IMR-90 (cell line): ENCODE data around the gene GNAI3. TPM values are rescaled to one million over a fixed set of nuclear protein-coding genes. Genes with fewer than 3 reads are reported as not detected.

Experiments used
- ATAC-seq: fragments of 200-7000 bp; cut with Tn5 transposase; 2 replicates; pipeline ENCODE4 v1.9.1; 2020; ENCODE audit warnings: low read depth, mild to moderate bottlenecking, moderate library complexity
- BruUV-seq: library from RNA; stranded (reverse); fragments of 400-500 nt; replicated peaks from 2 replicates; lab custom pipeline; 2021; lab: Mats Ljungman, UMichigan
- CTCF ChIA-PET: fragments of 300-600 bp; formaldehyde crosslinking; extraction: SDS; loops from one replicate; lab custom pipeline; 2021; ENCODE audit warnings: antibody characterized with exemption; lab: Yijun Ruan, JAX
- POLR2A ChIA-PET: fragments of 300-600 bp; sonication (Branson Sonifier 250); formaldehyde crosslinking; loops from one replicate; lab custom pipeline; 2022; ENCODE audit warnings: antibody characterized with exemption; ENCODE audit not compliant: unreplicated experiment; lab: Charles Lee
- DNase-seq: peaks from one replicate; pipeline ENCODE4 v3.0.0; 2013
- H2AFZ ChIP-seq: replicated peaks from 2 replicates; pipeline ENCODE3; 2013; ENCODE audit warnings: low read length, mild to moderate bottlenecking; ENCODE audit not compliant: poor library complexity
- H2AK5ac ChIP-seq: 2 replicates; pipeline ENCODE4 v1.6.1; 2013; ENCODE audit warnings: low read depth, low read length, inconsistent platforms
- H2AK9ac ChIP-seq: replicated peaks from 2 replicates; pipeline ENCODE3; 2013; ENCODE audit warnings: mild to moderate bottlenecking, low read depth, low read length, moderate library complexity; ENCODE audit not compliant: poor library complexity
- H2BK120ac ChIP-seq: 2 replicates; pipeline ENCODE4 v1.6.1; 2013; ENCODE audit warnings: low read depth, low read length, inconsistent platforms
- H2BK15ac ChIP-seq: 3 replicates; pipeline ENCODE4 v1.6.1; 2013; ENCODE audit warnings: low read depth, low read length, inconsistent platforms
- H2BK20ac ChIP-seq: 2 replicates; pipeline ENCODE4 v1.6.1; 2013; ENCODE audit warnings: low read depth, mild to moderate bottlenecking, inconsistent platforms, low read length, moderate library complexity
- H2BK5ac ChIP-seq: 2 replicates; pipeline ENCODE4 v1.6.1; 2013; ENCODE audit warnings: mild to moderate bottlenecking, low read depth, low read length, inconsistent platforms; ENCODE audit not compliant: poor library complexity, severe bottlenecking
- H3K14ac ChIP-seq: replicated peaks from 2 replicates; pipeline ENCODE4 v1.6.1; 2013; ENCODE audit warnings: low read depth, low read length, inconsistent platforms
- H3K18ac ChIP-seq: 2 replicates; pipeline ENCODE4 v1.6.1; 2013; ENCODE audit warnings: low read depth, low read length, control low read depth
- H3K23ac ChIP-seq: 2 replicates; pipeline ENCODE4 v1.6.1; 2013; ENCODE audit warnings: low read depth, low read length, inconsistent platforms
- H3K27ac ChIP-seq: 2 replicates; pipeline ENCODE4 v1.5.1; 2013; ENCODE audit warnings: mild to moderate bottlenecking, control low read depth, low read length; ENCODE audit not compliant: insufficient read depth
- H3K27me3 ChIP-seq: 2 replicates; pipeline ENCODE4 v1.6.1; 2013; ENCODE audit warnings: low read length; ENCODE audit not compliant: control insufficient read depth, insufficient read depth
- H3K36me3 ChIP-seq: 2 replicates; pipeline ENCODE4 v1.6.1; 2013; ENCODE audit warnings: low read length, mixed read lengths; ENCODE audit not compliant: control insufficient read depth, insufficient read depth
- H3K4ac ChIP-seq: 2 replicates; pipeline ENCODE4 v1.6.1; 2013; ENCODE audit warnings: low read depth, low read length, inconsistent platforms
- H3K4me1 ChIP-seq: 2 replicates; pipeline ENCODE4 v1.6.1; 2013; ENCODE audit warnings: low read length, mixed read lengths; ENCODE audit not compliant: control insufficient read depth, insufficient read depth
- H3K4me2 ChIP-seq: 2 replicates; pipeline ENCODE4 v1.6.1; 2013; ENCODE audit warnings: low read depth, mild to moderate bottlenecking, control low read depth, low read length, moderate library complexity
- H3K4me3 ChIP-seq: 2 replicates; pipeline ENCODE4 v1.5.1; 2013; ENCODE audit warnings: low read depth, mild to moderate bottlenecking, control low read depth, low read length, moderate library complexity; ENCODE audit not compliant: insufficient read depth
- H3K56ac ChIP-seq: 2 replicates; pipeline ENCODE4 v1.6.1; 2013; ENCODE audit warnings: low read length, inconsistent platforms; ENCODE audit not compliant: insufficient read depth; ENCODE audit errors: extremely low read depth
- H3K79me1 ChIP-seq, 2 experiments: 2 replicates each; pipeline ENCODE4 v1.6.1; 2013; ENCODE audit warnings: low read length in 2 of 2, inconsistent platforms in 1 of 2, low read depth in 1 of 2
- H3K9ac ChIP-seq: 2 replicates; pipeline ENCODE4 v1.6.1; 2013; ENCODE audit warnings: low read depth, low read length, control low read depth
- H3K9me1 ChIP-seq: 2 replicates; pipeline ENCODE4 v1.6.1; 2013; ENCODE audit warnings: low read length, inconsistent platforms; ENCODE audit not compliant: insufficient read depth
- H3K9me3 ChIP-seq: 2 replicates; pipeline ENCODE4 v1.6.1; 2013; ENCODE audit warnings: low read length; ENCODE audit not compliant: control insufficient read depth, insufficient read depth
- H4K20me1 ChIP-seq: 2 replicates; pipeline ENCODE4 v1.6.1; 2013; ENCODE audit warnings: low read length, inconsistent platforms; ENCODE audit not compliant: insufficient read depth
- H4K5ac ChIP-seq: 2 replicates; pipeline ENCODE4 v1.6.1; 2013; ENCODE audit warnings: mild to moderate bottlenecking, low read depth, low read length, control low read depth
- H4K8ac ChIP-seq, 2 experiments: 2 replicates each; pipeline ENCODE4 v1.6.1; 2013; ENCODE audit warnings: low read depth in 2 of 2, low read length in 2 of 2, control low read depth in 1 of 2, inconsistent platforms in 1 of 2
- H4K91ac ChIP-seq: 2 replicates; pipeline ENCODE4 v1.6.1; 2013; ENCODE audit warnings: low read depth, low read length, inconsistent platforms; ENCODE audit not compliant: insufficient read depth
- BHLHE40 ChIP-seq: fragments of 150-350 bp; IDR thresholded peaks from 2 replicates; pipeline ENCODE4 v1.6.1; 2016; ENCODE audit warnings: mild to moderate bottlenecking, low read depth, low read length
- CEBPB ChIP-seq: IDR thresholded peaks from 2 replicates; pipeline ENCODE4 v1.6.1; 2012; ENCODE audit warnings: low read depth, low read length, improper control_type of control experiment
- CHD1 ChIP-seq: IDR thresholded peaks from 2 replicates; pipeline ENCODE4 v1.6.1; 2012; ENCODE audit warnings: low read depth, low read length, improper control_type of control experiment
- CTCF ChIP-seq: conservative IDR thresholded peaks from 2 replicates; pipeline ENCODE4 v1.5.1; 2012; ENCODE audit warnings: mild to moderate bottlenecking, low read depth, low read length, improper control_type of control experiment
- ELK1 ChIP-seq: fragments of 150-350 bp; IDR thresholded peaks from 2 replicates; pipeline ENCODE4 v1.6.1; 2016; ENCODE audit warnings: low read depth, mild to moderate bottlenecking, low read length, moderate library complexity, borderline replicate concordance
- FOS ChIP-seq: fragments of 150-350 bp; IDR thresholded peaks from 2 replicates; pipeline ENCODE4 v1.6.1; 2016; ENCODE audit warnings: low read depth, low read length
- MAFK ChIP-seq: IDR thresholded peaks from 2 replicates; pipeline ENCODE4 v1.6.1; 2012; ENCODE audit warnings: low read depth, low read length, improper control_type of control experiment
- MAZ ChIP-seq: IDR thresholded peaks from 2 replicates; pipeline ENCODE4 v1.6.1; 2012; ENCODE audit warnings: low read depth, mild to moderate bottlenecking, low read length, improper control_type of control experiment, moderate library complexity, borderline replicate concordance
- MXI1 ChIP-seq: IDR thresholded peaks from 2 replicates; pipeline ENCODE4 v1.6.1; 2012; ENCODE audit warnings: low read depth, mild to moderate bottlenecking, low read length, moderate library complexity, borderline replicate concordance
- NFE2L2 ChIP-seq: fragments of 150-350 bp; IDR thresholded peaks from 2 replicates; pipeline ENCODE4 v1.6.1; 2016; ENCODE audit warnings: low read depth, mild to moderate bottlenecking, low read length
- POLR2A ChIP-seq: IDR thresholded peaks from 2 replicates; pipeline ENCODE4 v1.6.1; 2012; ENCODE audit warnings: mild to moderate bottlenecking, low read depth, low read length
- RAD21 ChIP-seq: IDR thresholded peaks from 2 replicates; pipeline ENCODE4 v1.6.1; 2012; ENCODE audit warnings: low read length, improper control_type of control experiment
- RCOR1 ChIP-seq: IDR thresholded peaks from 2 replicates; pipeline ENCODE4 v1.6.1; 2012; ENCODE audit warnings: mild to moderate bottlenecking, low read length, improper control_type of control experiment; ENCODE audit not compliant: insufficient replicate concordance
- RFX5 ChIP-seq: IDR thresholded peaks from 2 replicates; pipeline ENCODE4 v1.8.0; 2012; ENCODE audit warnings: low read depth, mild to moderate bottlenecking, low read length, moderate library complexity
- SMC3 ChIP-seq: fragments of 150-350 bp; IDR thresholded peaks from 2 replicates; pipeline ENCODE4 v1.6.1; 2016; ENCODE audit warnings: low read depth, mild to moderate bottlenecking, antibody characterized with exemption, low read length, moderate library complexity
- USF2 ChIP-seq: fragments of 150-350 bp; IDR thresholded peaks from 2 replicates; pipeline ENCODE4 v1.6.1; 2017; ENCODE audit warnings: mild to moderate bottlenecking, antibody characterized with exemption, low read length, low read depth
- WGBS, 2 experiments: methylation state at CpG; one replicate each; pipeline versions ENCODE4 v1.1.5 to v1.1.7; 2013; ENCODE audit warnings: missing lambda C conversion rate in 2 of 2; ENCODE audit not compliant: insufficient read length in 1 of 2; ENCODE audit errors: extremely low coverage in 2 of 2; 5-methylcytosine and 5-hydroxymethylcytosine counted together
- dilution Hi-C: fragments of 300-500 bp; cut with HindIII; formaldehyde crosslinking; loops from one replicate; pipeline ENCODE4 v1.14.3; 2018; ENCODE audit warnings: low sequenced_read_pairs; ENCODE audit not compliant: unreplicated experiment
- in situ Hi-C: fragments of 300-500 bp; cut with MboI; formaldehyde crosslinking; loops from 3 replicates; pipeline ENCODE4 v1.14.3; 2019; ENCODE audit warnings: low sequenced_read_pairs, inconsistent platforms, mixed read lengths
- intact Hi-C: fragments of 100-400 bp; cut with micrococcal nuclease; formaldehyde crosslinking; loops from 2 replicates; pipeline ENCODE4 v1.10.0; 2022
- polyA plus RNA-seq, 3 experiments: library from polyadenylated mRNA; depleted of rRNA; stranded (reverse); fragments of >200 nt; gene quantifications; 2 replicates each; pipeline ENCODE4 v1.2.3, GENCODE V29; 2012; ENCODE audit warnings: low replicate concordance in 1 of 3
- total RNA-seq: library from RNA; depleted of rRNA; stranded (reverse); fragments of >200 nt; gene quantifications from 2 replicates; pipeline ENCODE4 v1.2.3, GENCODE V29; 2012

The GNAI3 gene
- total and polyA plus RNA-seq, 2 of the 4 experiments (the other 2 are of a cell fraction), result 5.9 to 14.9 TPM

GRCh38 chr1:109657395-109657794 is 109.0 kb downstream of the GNAI3 start:
- Histone ChIP-seq H3K4me3 (no peak overlapping the region), H2BK120ac (no peak overlapping the region), H3K27me3 (no peaks in the 10 kb centered on the region), H4K5ac (no peak overlapping the region), H2BK5ac (no peak overlapping the region), H3K4me1 (no peaks in the 10 kb centered on the region; the same call in 1 of the 2 replicates), H3K79me1 (peaks cover 0 to 10% of the 10 kb centered on the region in 2 experiments; a peak in 3 of 4 replicates), H3K27ac (no peak overlapping the region), H3K4me2 (no peak overlapping the region), H3K36me3 (peaks cover 16% of the 10 kb centered on the region; the same call in 1 of the 2 replicates), H2AK5ac (no peak overlapping the region), H3K9ac (no peak overlapping the region), H3K4ac (no peak overlapping the region), H3K56ac (no peak overlapping the region), H4K8ac (no peak overlapping the region), H3K23ac (no peak overlapping the region), H2AK9ac (no peak overlapping the region), H3K14ac (no peak overlapping the region), H2BK15ac (no peak overlapping the region), H2AFZ (no peak overlapping the region), H3K9me3 (no peaks in the 10 kb centered on the region), H4K20me1 (no peaks in the 10 kb centered on the region), H3K9me1 (peaks cover 9% of the 10 kb centered on the region), H2BK20ac (no peak overlapping the region), H4K91ac (no peak overlapping the region), H3K18ac (no peak overlapping the region)
- no TSS peak for BruUV-seq
- no peak for TF ChIP-seq POLR2A
- TF ChIP-seq MAFK, result no peak
- TF ChIP-seq NFE2L2, result no peak
- no peak for TF ChIP-seq RFX5
- TF ChIP-seq CHD1, result no peak
- TF ChIP-seq MAZ, result no peak
- no peak for TF ChIP-seq CTCF
- TF ChIP-seq MXI1, result no peak
- TF ChIP-seq FOS, result no peak
- no peak for TF ChIP-seq RAD21
- no peak for TF ChIP-seq RCOR1
- TF ChIP-seq SMC3, result no peak
- no peak for TF ChIP-seq CEBPB
- no peak for TF ChIP-seq BHLHE40
- no peak for TF ChIP-seq USF2
- no peak for TF ChIP-seq ELK1
- ChIA-PET CTCF (no interaction called here), POLR2A (no interaction called here)
- DNase-seq, result no peak
- no peak for ATAC-seq
- in situ Hi-C loops, result no loop called here
- no CpG with 5 or more reads among the region's 4 CpGs for WGBS, 2 experiments
- dilution Hi-C loops, result no loop called here
- intact Hi-C loops, result no loop called here
